Heart left ventricle (tissue), 16 donors: ENCODE data around the gene TCFL5. TPM values are rescaled to one million over a fixed set of nuclear protein-coding genes. Genes with fewer than 3 reads are reported as not detected.

Experiments used
- ATAC-seq, 4 donors: fragments of 200-7000 bp; cut with Tn5 transposase; one replicate each; pipeline ENCODE4 v1.9.1; 2020 to 2022; ENCODE audit warnings: moderate library complexity in 4 of 4, mild to moderate bottlenecking in 3 of 4, moderate number of reproducible peaks in 1 of 4
- DNase-seq, 5 donors: peaks; one replicate each; pipeline ENCODE4 v3.0.0-alpha.2; 2020
- H3K27ac ChIP-seq, 12 donors: fragments of 200-600 bp; sonication (generic) in 4 of 12; one replicate each; pipeline versions ENCODE4 v1.5.0 to v1.8.0; 2016 to 2022; ENCODE audit warnings: mild to moderate bottlenecking in 2 of 12
- H3K27me3 ChIP-seq, 9 donors: fragments of 200-600 bp; sonication (generic) in 2 of 9; one replicate each; pipeline versions ENCODE4 v1.5.1 to v1.8.0; 2016 to 2022; ENCODE audit warnings: mild to moderate bottlenecking in 3 of 9
- H3K36me3 ChIP-seq, 9 donors: fragments of 200-600 bp; sonication (generic) in 2 of 9; one replicate each; pipeline versions ENCODE4 v1.5.0 to v1.8.0; 2018 to 2022; ENCODE audit warnings: mild to moderate bottlenecking in 2 of 9
- H3K4me1 ChIP-seq, 12 donors: fragments of 200-600 bp; sonication (generic) in 4 of 12; one replicate each; pipeline versions ENCODE4 v1.5.0 to v1.8.0; 2016 to 2022; ENCODE audit warnings: mild to moderate bottlenecking in 3 of 12
- H3K4me3 ChIP-seq, 12 donors: fragments of 200-600 bp; sonication (generic) in 4 of 12; one replicate each; pipeline versions ENCODE4 v1.5.0 to v1.8.0; 2017 to 2022; ENCODE audit warnings: mild to moderate bottlenecking in 9 of 12, moderate library complexity in 4 of 12
- H3K9me3 ChIP-seq, 12 donors: fragments of 200-600 bp; sonication (generic) in 4 of 12; one replicate each; pipeline versions ENCODE4 v1.5.0 to v1.8.0; 2016 to 2022; ENCODE audit warnings: mild to moderate bottlenecking in 1 of 12
- CTCF ChIP-seq, 12 donors: fragments of 200-600 bp; sonication (generic) in 4 of 12; IDR thresholded peaks; one replicate each; pipeline versions ENCODE4 v1.5.0 to v1.8.0; 2018 to 2022; ENCODE audit warnings: antibody characterized with exemption in 12 of 12, mild to moderate bottlenecking in 5 of 12
- POLR2A ChIP-seq, 2 donors: fragments of 450-650 bp; IDR thresholded peaks; one replicate each; pipeline ENCODE4 v1.6.1; 2017; ENCODE audit warnings: antibody characterized with exemption in 2 of 2, mild to moderate bottlenecking in 2 of 2, moderate library complexity in 2 of 2
- WGBS, 4 donors: extraction: QIAGEN DNeasy Blood & Tissue Kit in 2 of 4; methylation state at CpG; one replicate each; pipeline versions ENCODE4 v1.1.5 to v1.1.7; 2013 to 2018; 5-methylcytosine and 5-hydroxymethylcytosine counted together
- intact Hi-C, 10 donors: fragments of 100-400 bp; cut with DNase I; formaldehyde crosslinking; loops; one replicate each; pipeline versions ENCODE4 v1.11.1 to v1.14.2; 2022
- polyA plus RNA-seq, 2 donors: library from polyadenylated mRNA; stranded (reverse); fragments of 200-250 nt; gene quantifications; one replicate each; pipeline ENCODE4 v1.2.3, GENCODE V29; 2013
- total RNA-seq, 9 donors: library from RNA; depleted of rRNA in 2 of 9; stranded (reverse); fragments of >200 nt in 2 of 9; fragmentation: NEBNext Ultra II Directional in 3 of 9; extraction: Animal tissue kit (Norgen Biotek cat#: 25700) in 3 of 9; gene quantifications; one replicate each; pipeline versions ENCODE4 v1.1.0 to v1.2.4, GENCODE V29; 2016 to 2023
- donor health status: ischemic (EF 13 %, LVEDD 7.1; RV severe dilation, severe dysfunction).
- donor health status: healthy with polysubstance abuse.
- donor health status: DM: no; HTN: yes; CAD: no.
- donor health status: DM: no; HTN: no; CAD: no.
- donor health status: ischemic (EF 25% LVEDD 6.9; RV normal size, moderate dysfunction).
- donor health status: ischemic (EF 25% LVEDD 5.7; RV mildly dilated, moderate dysfunction).
- donor health status: healthy.
- donor health status: DM: yes; HTN: yes; CAD: no.
- donor health status: ischemic (EF 35%, LVEDD 5.7; RV mildly dilated, moderate dysfunction).
- donor health status: nonischemic (EF 11% LVEDD 7.7; RV severe dilation, severe dysfunction).
- donor health status: DM: yes; HTN: yes; CAD: no.
- donor health status: PGD.
- donor health status: ischemic (EF 29% LVEDD 5.4; RV normal size, mild dysfunction).
- donor health status: nonischemic (EF 23%, LVEDD 6.1; RV moderate dilation, normal function).

TCFL5 gene
- total and polyA plus RNA-seq, 11 donors, result 2.5 to 8.2 (median 5.9) TPM

GRCh38 chr20:62906209-62906608 lies 44.6 kb upstream of the TCFL5 start:
- intact Hi-C loops, result loop anchor here in 1 of 10 donors (10.0 kb wide), 1 partner anchor 99 kb away; the partner anchor contains the start of gene BHLHE23
- Histone ChIP-seq H3K27ac (no peak overlapping the region), H3K36me3 (peaks cover 12 to 100% (median 99%) of the 10 kb centered on the region in 9 donors), H3K27me3 (no peaks in the 10 kb centered on the region), H3K9me3 (no peaks in the 10 kb centered on the region), H3K4me1 (peaks cover 0 to 16% (median 3%) of the 10 kb centered on the region in 12 donors), H3K4me3 (no peak overlapping the region)
- DNase-seq (peak in 3 of 5 donors; percentile 34 to 71 (median 46)), ATAC-seq (peak; percentile 53 to 75 (median 60))
- WGBS, 4 donors, result 59 to 84% (median 68%) methylated on average over 16 of the region's 16 CpGs
- TF ChIP-seq POLR2A (IDR thresholded peaks at IDR 0.05) (no peak), CTCF (IDR thresholded peaks at IDR 0.05) (no peak)

GRCh38 chr20:62905536-62906117 lies 44.0 kb upstream of the TCFL5 start:
- Histone ChIP-seq H3K4me3 (no peak overlapping the region), H3K36me3 (peaks cover 8 to 100% (median 97%) of the 10 kb centered on the region in 9 donors), H3K4me1 (peaks cover 0 to 19% (median 4%) of the 10 kb centered on the region in 12 donors), H3K27me3 (no peaks in the 10 kb centered on the region), H3K27ac (no peak overlapping the region), H3K9me3 (no peaks in the 10 kb centered on the region)
- DNase-seq, result no peak
- no peak for TF ChIP-seq CTCF (IDR thresholded peaks at IDR 0.05)
- no peak for TF ChIP-seq POLR2A (IDR thresholded peaks at IDR 0.05)
- WGBS, 4 donors, result 91 to 93% (median 92%) methylated on average over 17 of the region's 17 CpGs
- ATAC-seq, result no peak
- intact Hi-C loops, result loop anchor here in 1 of 10 donors (10.0 kb wide), 1 partner anchor 99 kb away; the partner anchor contains the start of gene BHLHE23

GRCh38 chr20:62902926-62903615 lies 41.4 kb upstream of the TCFL5 start:
- no peak for TF ChIP-seq CTCF (IDR thresholded peaks at IDR 0.05)
- no peak for TF ChIP-seq POLR2A (IDR thresholded peaks at IDR 0.05)
- ATAC-seq (no peak), DNase-seq (no peak)
- no peaks in the 10 kb centered on the region for H3K9me3 ChIP-seq
- 78 to 92% (median 80%) methylated on average over 3 to 7 of the region's 7 CpGs for WGBS, 4 donors
- peaks cover 6 to 75% (median 72%) of the 10 kb centered on the region in 9 donors for H3K36me3 ChIP-seq
- H3K4me3 ChIP-seq, result no peak overlapping the region
- intact Hi-C loops, result loop anchor here in 3 of 10 donors (5.0 to 10.0 kb wide), 4 partner anchors 39 to 104 kb away; partner anchors contain the start of genes BHLHE23 (in 3 of the 3) and TCFL5 (in 1 of the 3)
- H3K27me3 ChIP-seq, result no peaks in the 10 kb centered on the region
- H3K27ac ChIP-seq, result no peak overlapping the region
- peaks cover 6 to 38% (median 17%) of the 10 kb centered on the region in 12 donors for H3K4me1 ChIP-seq

GRCh38 chr20:62901891-62902290 lies 40.3 kb upstream of the TCFL5 start:
- TF ChIP-seq CTCF (IDR thresholded peaks at IDR 0.05) (no peak), POLR2A (IDR thresholded peaks at IDR 0.05) (no peak)
- peaks cover 6 to 38% (median 17%) of the 10 kb centered on the region in 12 donors for H3K4me1 ChIP-seq
- 84 to 87% (median 84%) methylated on average over 11 of the region's 11 CpGs for WGBS, 4 donors
- H3K27ac ChIP-seq, result no peak overlapping the region
- intact Hi-C loops, result loop anchor here in 7 of 10 donors (2.0 to 10.0 kb wide), 5 partner anchors 40 to 107 kb away; partner anchors contain the start of genes BHLHE23 (in 3 of the 7) and TCFL5 (in 1 of the 7)
- H3K9me3 ChIP-seq, result no peaks in the 10 kb centered on the region
- DNase-seq (no peak), ATAC-seq (no peak)
- H3K4me3 ChIP-seq, result no peak overlapping the region
- peaks cover 6 to 68% (median 60%) of the 10 kb centered on the region in 9 donors for H3K36me3 ChIP-seq
- H3K27me3 ChIP-seq, result no peaks in the 10 kb centered on the region
